ENCODE data around the gene SVBP.

Gene SVBP

GRCh38 chr1:42767510-42768000, 49.6 kb downstream of the SVBP start:
- Histone ChIP-seq H4K20me1 (ENCODE audit: low read depth, low read length) (peaks cover 4% of the 10 kb centered on the region; the same call in 1 of the 2 replicates), H3K9me3 (ENCODE audit: insufficient read depth, low read length) (no peaks in the 10 kb centered on the region), H2AFZ (ENCODE audit: low read depth, low read length, severe bottlenecking) (peak overlapping the region; percentile 81), H3K4me2 (ENCODE audit: low read depth, low read length, poor library complexity, severe bottlenecking) (peak overlapping the region; percentile 90), H3K4me3 (ENCODE audit: insufficient read depth, low read length, poor library complexity, severe bottlenecking) (peak overlapping the region; percentile 69), H3K9me2 (replicated peaks; ENCODE audit: insufficient read depth, low read length) (no peaks in the 10 kb centered on the region), H3K79me2 (ENCODE audit: insufficient read depth, low read length) (peaks cover 61% of the 10 kb centered on the region), H3K27ac (ENCODE audit: low read depth, low read length) (peak overlapping the region; percentile 55), H3K27me3 (ENCODE audit: low read length) (no peaks in the 10 kb centered on the region), H3K9ac (ENCODE audit: low read length) (peak overlapping the region; percentile 88), H3F3A (ENCODE audit: insufficient read depth) (no peaks in the 10 kb centered on the region), H3K36me3 (ENCODE audit: low read length) (no peaks in the 10 kb centered on the region)
- TF ChIP-seq CTCF (IDR thresholded peaks at IDR 0.05; ENCODE audit: insufficient read depth, low read length, poor library complexity, severe bottlenecking) (no peak), EZH2phosphoT487 (conservative IDR thresholded peaks at IDR 0.05; ENCODE audit: low read length) (no peak)

GRCh38 chr1:42766741-42767509, 50.3 kb downstream of the SVBP start, which contains the start of the genes C1orf50 and P3H1:
Gene C1orf50 (plus strand): TSS chr1:42767249. CDS start chr1:42767312, 63 bp downstream.
Gene P3H1 (minus strand): TSS chr1:42767028. CDS start chr1:42766971, 57 bp downstream.
- H3K36me3 ChIP-seq (ENCODE audit: low read length), result no peaks in the 10 kb centered on the region
- H3F3A ChIP-seq (ENCODE audit: insufficient read depth), result no peaks in the 10 kb centered on the region
- H2AFZ ChIP-seq (ENCODE audit: low read depth, low read length, severe bottlenecking), result peak within 1 kb of the TSS; percentile 81
- peak within 1 kb of the TSS; percentile 90 for H3K4me2 ChIP-seq (ENCODE audit: low read depth, low read length, poor library complexity, severe bottlenecking)
- H3K27me3 ChIP-seq (ENCODE audit: low read length), result no peaks in the 10 kb centered on the region
- peaks cover 4% of the 10 kb centered on the region; the same call in 1 of the 2 replicates for H4K20me1 ChIP-seq (ENCODE audit: low read depth, low read length)
- H3K9ac ChIP-seq (ENCODE audit: low read length), result peak within 1 kb of the TSS; percentile 88
- no peaks in the 10 kb centered on the region for H3K9me2 ChIP-seq (replicated peaks; ENCODE audit: insufficient read depth, low read length)
- H3K79me2 ChIP-seq (ENCODE audit: insufficient read depth, low read length), result peaks cover 57% of the 10 kb centered on the region
- H3K27ac ChIP-seq (ENCODE audit: low read depth, low read length), result peak within 1 kb of the TSS; percentile 55
- TF ChIP-seq CTCF (IDR thresholded peaks at IDR 0.05; ENCODE audit: insufficient read depth, low read length, poor library complexity, severe bottlenecking) (no peak), EZH2phosphoT487 (conservative IDR thresholded peaks at IDR 0.05; ENCODE audit: low read length) (no peak)
- H3K9me3 ChIP-seq (ENCODE audit: insufficient read depth, low read length), result no peaks in the 10 kb centered on the region
- H3K4me3 ChIP-seq (ENCODE audit: insufficient read depth, low read length, poor library complexity, severe bottlenecking), result peak within 1 kb of the TSS; percentile 77

GRCh38 chr1:42765832-42766740, 51.1 kb downstream of the SVBP start:
- peak overlapping the region; percentile 81 for H2AFZ ChIP-seq (ENCODE audit: low read depth, low read length, severe bottlenecking)
- no peaks in the 10 kb centered on the region for H3F3A ChIP-seq (ENCODE audit: insufficient read depth)
- H3K9me2 ChIP-seq (replicated peaks; ENCODE audit: insufficient read depth, low read length), result no peaks in the 10 kb centered on the region
- peak overlapping the region; percentile 88 for H3K9ac ChIP-seq (ENCODE audit: low read length)
- H3K79me2 ChIP-seq (ENCODE audit: insufficient read depth, low read length), result peaks cover 50% of the 10 kb centered on the region
- no peak overlapping the region; the same call in 1 of the 2 replicates for H3K27ac ChIP-seq (ENCODE audit: low read depth, low read length)
- H3K9me3 ChIP-seq (ENCODE audit: insufficient read depth, low read length), result no peaks in the 10 kb centered on the region
- TF ChIP-seq CTCF (IDR thresholded peaks at IDR 0.05; ENCODE audit: insufficient read depth, low read length, poor library complexity, severe bottlenecking) (no peak), EZH2phosphoT487 (conservative IDR thresholded peaks at IDR 0.05; ENCODE audit: low read length) (no peak)
- peaks cover 4% of the 10 kb centered on the region; the same call in 1 of the 2 replicates for H4K20me1 ChIP-seq (ENCODE audit: low read depth, low read length)
- H3K27me3 ChIP-seq (ENCODE audit: low read length), result no peaks in the 10 kb centered on the region
- H3K4me2 ChIP-seq (ENCODE audit: low read depth, low read length, poor library complexity, severe bottlenecking), result peak overlapping the region; percentile 68
- H3K4me3 ChIP-seq (ENCODE audit: insufficient read depth, low read length, poor library complexity, severe bottlenecking), result peak overlapping the region; percentile 77
- H3K36me3 ChIP-seq (ENCODE audit: low read length), result no peaks in the 10 kb centered on the region

Measured in SU-DHL-6 (cell line).